K562 (cell line): ENCODE measurements around the gene PTRH1.

Experiments used
- HCFC1 ChIP-seq: IDR thresholded peaks from 2 replicates; pipeline ENCODE4 v1.6.1; 2012; ENCODE audit warnings: low read depth, low read length, improper control_type of control experiment
- MTF1 ChIP-seq: fragments of 250-450 bp; sonication (Bioruptor Pico); IDR thresholded peaks from 2 replicates; pipeline ENCODE4 v1.9.0; 2021; ENCODE audit warnings: moderate library complexity, mild to moderate bottlenecking, inconsistent platforms, borderline replicate concordance
- POLR2A ChIP-seq: fragments of 450-650 bp; conservative IDR thresholded peaks from 2 replicates; pipeline ENCODE4 v1.6.1; 2016
- SP1 ChIP-seq: sonication (generic); formaldehyde crosslinking; IDR thresholded peaks from 2 replicates; pipeline ENCODE4 v1.8.1; 2022; ENCODE audit warnings: mild to moderate bottlenecking, missing genetic modification reagents
- ZNF174 ChIP-seq: fragments of 250-450 bp; sonication (Bioruptor Pico); IDR thresholded peaks from 2 replicates; pipeline ENCODE4 v1.4.0; 2020; ENCODE audit warnings: mild to moderate bottlenecking
- TF ChIP-seq, protein P1 (sequence below), 2 experiments: fragments of 250-450 bp in 1 of 2; fragments of 450-650 bp in 1 of 2; sonication (Bioruptor Pico) in 1 of 2; IDR thresholded peaks; 2 replicates each; pipeline versions ENCODE4 v1.6.1 to v1.8.0; 2016 to 2021; ENCODE audit warnings: mild to moderate bottlenecking in 2 of 2, moderate library complexity in 2 of 2, missing compliant biosample characterization in 1 of 2, missing genetic modification characterization in 1 of 2
- TF ChIP-seq, protein P2 (sequence below): fragments of 250-450 bp; sonication (Bioruptor Pico); IDR thresholded peaks from 2 replicates; pipeline ENCODE4 v1.4.0; 2020; ENCODE audit warnings: mild to moderate bottlenecking, moderate library complexity
- TF ChIP-seq, protein P3 (sequence below), 3 experiments: IDR thresholded peaks in 2 of 3; conservative IDR thresholded peaks in 1 of 3; 2 replicates each; pipeline ENCODE4 v1.5.1; 2011 to 2012; ENCODE audit warnings: low read length in 3 of 3, mild to moderate bottlenecking in 3 of 3, control low read depth in 2 of 3, improper control_type of control experiment in 1 of 3, inconsistent platforms in 1 of 3, low read depth in 1 of 3, mixed read lengths in 1 of 3, moderate library complexity in 1 of 3; ENCODE audit not compliant: insufficient read depth in 2 of 3
- TF ChIP-seq, protein P4 (sequence below): fragments of 450-650 bp; IDR thresholded peaks from 2 replicates; pipeline ENCODE4 v1.6.1; 2018; ENCODE audit warnings: mild to moderate bottlenecking, low read depth; ENCODE audit not compliant: partially characterized antibody
- TF ChIP-seq, protein P5 (sequence below): fragments of 250-450 bp; sonication (Bioruptor Pico); IDR thresholded peaks from 2 replicates; pipeline ENCODE4 v1.5.0; 2022; ENCODE audit warnings: mild to moderate bottlenecking

DNA sequence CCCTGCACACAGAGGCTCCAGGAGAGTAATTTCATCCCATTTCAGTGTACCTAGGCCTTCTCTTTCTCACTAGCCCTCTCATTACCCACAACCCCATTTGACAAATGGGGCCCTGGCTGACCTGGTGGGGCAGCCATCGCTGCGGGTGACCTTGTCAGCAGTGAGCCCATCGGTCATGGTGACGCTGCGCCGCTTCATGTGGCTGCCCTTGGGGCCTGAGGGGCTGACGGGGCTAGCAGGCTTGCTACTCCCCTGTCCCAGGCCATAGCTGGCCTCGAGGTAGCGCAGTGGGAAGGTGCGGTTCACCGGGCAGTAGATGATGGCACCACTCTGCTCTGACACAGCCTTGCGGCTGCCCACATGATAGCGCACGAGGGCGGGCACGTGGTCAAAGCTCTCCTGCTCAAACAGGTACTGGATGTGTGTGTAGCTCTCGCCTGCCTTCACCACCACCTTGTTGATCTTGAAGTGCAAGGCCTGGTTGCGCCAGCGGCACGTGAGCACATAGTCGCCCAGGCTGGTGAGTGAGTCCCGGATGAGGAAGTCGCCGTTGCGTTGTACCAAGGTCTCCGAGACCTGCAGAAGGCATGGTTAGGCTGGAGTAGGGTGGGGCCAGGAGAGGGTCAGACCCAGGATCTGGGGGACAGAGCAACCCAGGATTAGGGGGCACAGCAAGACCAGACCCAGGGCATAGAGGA, 33.8 kb upstream of the PTRH1 start:
- TF ChIP-seq ZNF174 (CRISPR knock-in tag) (no peak), SP1 (CRISPR knock-in tag) (no peak), MTF1 (no peak), HCFC1 (no peak), POLR2A (no peak)
- TF ChIP-seq, protein P1, sequence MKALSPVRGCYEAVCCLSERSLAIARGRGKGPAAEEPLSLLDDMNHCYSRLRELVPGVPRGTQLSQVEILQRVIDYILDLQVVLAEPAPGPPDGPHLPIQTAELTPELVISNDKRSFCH (CRISPR knock-in tag; IDR thresholded peaks at IDR 0.05), result no peak
- TF ChIP-seq, protein P1 (tag; IDR thresholded peaks at IDR 0.05), result no peak
- TF ChIP-seq, protein P2, sequence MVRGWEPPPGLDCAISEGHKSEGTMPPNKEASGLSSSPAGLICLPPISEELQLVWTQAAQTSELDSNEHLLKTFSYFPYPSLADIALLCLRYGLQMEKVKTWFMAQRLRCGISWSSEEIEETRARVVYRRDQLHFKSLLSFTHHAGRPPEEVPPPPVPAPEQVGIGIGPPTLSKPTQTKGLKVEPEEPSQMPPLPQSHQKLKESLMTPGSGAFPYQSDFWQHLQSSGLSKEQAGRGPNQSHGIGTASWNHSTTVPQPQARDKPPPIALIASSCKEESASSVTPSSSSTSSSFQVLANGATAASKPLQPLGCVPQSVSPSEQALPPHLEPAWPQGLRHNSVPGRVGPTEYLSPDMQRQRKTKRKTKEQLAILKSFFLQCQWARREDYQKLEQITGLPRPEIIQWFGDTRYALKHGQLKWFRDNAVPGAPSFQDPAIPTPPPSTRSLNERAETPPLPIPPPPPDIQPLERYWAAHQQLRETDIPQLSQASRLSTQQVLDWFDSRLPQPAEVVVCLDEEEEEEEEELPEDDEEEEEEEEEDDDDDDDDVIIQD, result no peak
- TF ChIP-seq, protein P3, sequence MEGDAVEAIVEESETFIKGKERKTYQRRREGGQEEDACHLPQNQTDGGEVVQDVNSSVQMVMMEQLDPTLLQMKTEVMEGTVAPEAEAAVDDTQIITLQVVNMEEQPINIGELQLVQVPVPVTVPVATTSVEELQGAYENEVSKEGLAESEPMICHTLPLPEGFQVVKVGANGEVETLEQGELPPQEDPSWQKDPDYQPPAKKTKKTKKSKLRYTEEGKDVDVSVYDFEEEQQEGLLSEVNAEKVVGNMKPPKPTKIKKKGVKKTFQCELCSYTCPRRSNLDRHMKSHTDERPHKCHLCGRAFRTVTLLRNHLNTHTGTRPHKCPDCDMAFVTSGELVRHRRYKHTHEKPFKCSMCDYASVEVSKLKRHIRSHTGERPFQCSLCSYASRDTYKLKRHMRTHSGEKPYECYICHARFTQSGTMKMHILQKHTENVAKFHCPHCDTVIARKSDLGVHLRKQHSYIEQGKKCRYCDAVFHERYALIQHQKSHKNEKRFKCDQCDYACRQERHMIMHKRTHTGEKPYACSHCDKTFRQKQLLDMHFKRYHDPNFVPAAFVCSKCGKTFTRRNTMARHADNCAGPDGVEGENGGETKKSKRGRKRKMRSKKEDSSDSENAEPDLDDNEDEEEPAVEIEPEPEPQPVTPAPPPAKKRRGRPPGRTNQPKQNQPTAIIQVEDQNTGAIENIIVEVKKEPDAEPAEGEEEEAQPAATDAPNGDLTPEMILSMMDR (IDR thresholded peaks at IDR 0.05 in 2 of 3, conservative IDR thresholded peaks at IDR 0.05 in 1 of 3; ENCODE audit: insufficient read depth in 2 of 3, low read depth in 1 of 3, low read length in 3 of 3), result no peak
- TF ChIP-seq, protein P4, sequence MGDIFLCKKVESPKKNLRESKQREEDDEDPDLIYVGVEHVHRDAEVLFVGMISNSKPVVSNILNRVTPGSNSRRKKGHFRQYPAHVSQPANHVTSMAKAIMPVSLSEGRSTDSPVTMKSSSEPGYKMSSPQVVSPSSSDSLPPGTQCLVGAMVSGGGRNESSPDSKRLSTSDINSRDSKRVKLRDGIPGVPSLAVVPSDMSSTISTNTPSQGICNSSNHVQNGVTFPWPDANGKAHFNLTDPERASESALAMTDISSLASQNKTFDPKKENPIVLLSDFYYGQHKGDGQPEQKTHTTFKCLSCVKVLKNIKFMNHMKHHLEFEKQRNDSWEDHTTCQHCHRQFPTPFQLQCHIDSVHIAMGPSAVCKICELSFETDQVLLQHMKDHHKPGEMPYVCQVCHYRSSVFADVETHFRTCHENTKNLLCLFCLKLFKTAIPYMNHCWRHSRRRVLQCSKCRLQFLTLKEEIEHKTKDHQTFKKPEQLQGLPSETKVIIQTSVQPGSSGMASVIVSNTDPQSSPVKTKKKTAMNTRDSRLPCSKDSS, result no peak
- TF ChIP-seq, protein P5, sequence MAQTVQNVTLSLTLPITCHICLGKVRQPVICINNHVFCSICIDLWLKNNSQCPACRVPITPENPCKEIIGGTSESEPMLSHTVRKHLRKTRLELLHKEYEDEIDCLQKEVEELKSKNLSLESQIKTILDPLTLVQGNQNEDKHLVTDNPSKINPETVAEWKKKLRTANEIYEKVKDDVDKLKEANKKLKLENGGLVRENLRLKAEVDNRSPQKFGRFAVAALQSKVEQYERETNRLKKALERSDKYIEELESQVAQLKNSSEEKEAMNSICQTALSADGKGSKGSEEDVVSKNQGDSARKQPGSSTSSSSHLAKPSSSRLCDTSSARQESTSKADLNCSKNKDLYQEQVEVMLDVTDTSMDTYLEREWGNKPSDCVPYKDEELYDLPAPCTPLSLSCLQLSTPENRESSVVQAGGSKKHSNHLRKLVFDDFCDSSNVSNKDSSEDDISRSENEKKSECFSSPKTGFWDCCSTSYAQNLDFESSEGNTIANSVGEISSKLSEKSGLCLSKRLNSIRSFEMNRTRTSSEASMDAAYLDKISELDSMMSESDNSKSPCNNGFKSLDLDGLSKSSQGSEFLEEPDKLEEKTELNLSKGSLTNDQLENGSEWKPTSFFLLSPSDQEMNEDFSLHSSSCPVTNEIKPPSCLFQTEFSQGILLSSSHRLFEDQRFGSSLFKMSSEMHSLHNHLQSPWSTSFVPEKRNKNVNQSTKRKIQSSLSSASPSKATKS (CRISPR knock-in tag), result no peak
